Muscle layer of colon (tissue), 2 donors: ENCODE data around the gene PDXP.
A peak's percentile ranks its signal among the peaks of the same experiment; 100 is the strongest.

Experiments
- H3K27ac ChIP-seq: one replicate; pipeline ENCODE4 v1.7.0; 2013; ENCODE audit warnings: low read depth, mild to moderate bottlenecking, low read length, moderate library complexity
- H3K27me3 ChIP-seq, 2 donors: one replicate each; pipeline ENCODE4 v1.7.0; 2013; ENCODE audit warnings: low read length in 2 of 2, mild to moderate bottlenecking in 2 of 2; ENCODE audit not compliant: insufficient read depth in 2 of 2, control insufficient read depth in 1 of 2
- H3K36me3 ChIP-seq: one replicate; pipeline ENCODE4 v1.7.0; 2013; ENCODE audit warnings: mild to moderate bottlenecking, low read length; ENCODE audit not compliant: insufficient read depth
- H3K4me1 ChIP-seq: one replicate; pipeline ENCODE4 v1.7.0; 2013; ENCODE audit warnings: mild to moderate bottlenecking, low read length; ENCODE audit not compliant: insufficient read depth
- H3K4me3 ChIP-seq, 2 donors: one replicate each; pipeline ENCODE4 v1.7.0; 2013; ENCODE audit warnings: low read length in 2 of 2, low read depth in 1 of 2, mild to moderate bottlenecking in 1 of 2, moderate library complexity in 1 of 2
- H3K9ac ChIP-seq: one replicate; pipeline ENCODE4 v1.7.0; 2013; ENCODE audit warnings: low read length
- H3K9me3 ChIP-seq: one replicate; pipeline ENCODE4 v1.7.0; 2013; ENCODE audit warnings: mild to moderate bottlenecking, low read length
- donor health status: abdominal sarcoma.
- donor health status: Adenocarcinoma of cecum.

The PDXP gene

GRCh38 chr22:37639070-37639760, 19.3 kb upstream of the PDXP start, which contains the start of gene SH3BP1:
SH3BP1 (plus strand) TSS chr22:37639669; CDS start chr22:37639788, 119 bp downstream.
- Histone ChIP-seq H3K4me3 (peak within 1 kb of the TSS; percentile 55 to 59), H3K4me1 (peaks cover 27% of the 10 kb centered on the region), H3K27me3 (peaks cover 0 to 16% of the 10 kb centered on the region in 2 donors), H3K9ac (no peak within 1 kb of the TSS), H3K36me3 (no peaks in the 10 kb centered on the region), H3K9me3 (no peaks in the 10 kb centered on the region), H3K27ac (peak within 1 kb of the TSS; percentile 55)

- H3K27me3 ChIP-seq: peaks cover 0 to 16% of the 10 kb centered on the region in 2 donors
- no peaks in the 10 kb centered on the region for H3K9me3 ChIP-seq
- peak overlapping the region; percentile 55 for H3K27ac ChIP-seq
- H3K4me3 ChIP-seq: peak overlapping the region; percentile 55 to 59
- no peaks in the 10 kb centered on the region for H3K36me3 ChIP-seq
- H3K9ac ChIP-seq: no peak overlapping the region
- H3K4me1 ChIP-seq: peaks cover 19% of the 10 kb centered on the region
These were observed 18.5 kb upstream of the PDXP start for GRCh38 chr22:37639771-37640590.

- no peaks in the 10 kb centered on the region for H3K36me3 ChIP-seq
- peaks cover 15% of the 10 kb centered on the region for H3K4me1 ChIP-seq
- H3K27ac ChIP-seq: no peak overlapping the region
- no peak overlapping the region for H3K9ac ChIP-seq
- H3K4me3 ChIP-seq: no peak overlapping the region
- peaks cover 0 to 16% of the 10 kb centered on the region in 2 donors for H3K27me3 ChIP-seq
- no peaks in the 10 kb centered on the region for H3K9me3 ChIP-seq
These were observed 17.6 kb upstream of the PDXP start for GRCh38 chr22:37640591-37641560.

GRCh38 chr22:37641561-37641949, 17.0 kb upstream of the PDXP start:
- Histone ChIP-seq H3K27me3 (peaks cover 0 to 16% of the 10 kb centered on the region in 2 donors), H3K36me3 (no peaks in the 10 kb centered on the region), H3K9me3 (no peaks in the 10 kb centered on the region), H3K27ac (no peak overlapping the region), H3K4me1 (peaks cover 15% of the 10 kb centered on the region), H3K4me3 (no peak overlapping the region), H3K9ac (no peak overlapping the region)

GRCh38 chr22:37643225-37643847, 15.2 kb upstream of the PDXP start:
- H3K4me1 ChIP-seq: peaks cover 14% of the 10 kb centered on the region
- no peaks in the 10 kb centered on the region for H3K9me3 ChIP-seq
- H3K36me3 ChIP-seq: no peaks in the 10 kb centered on the region
- no peak overlapping the region for H3K4me3 ChIP-seq
- H3K9ac ChIP-seq: no peak overlapping the region
- H3K27ac ChIP-seq: no peak overlapping the region
- H3K27me3 ChIP-seq: peaks cover 0 to 16% of the 10 kb centered on the region in 2 donors

GRCh38 chr22:37647317-37647716, 11.2 kb upstream of the PDXP start:
- Histone ChIP-seq H3K4me3 (no peak overlapping the region), H3K27ac (no peak overlapping the region), H3K36me3 (peaks cover 7% of the 10 kb centered on the region), H3K9ac (no peak overlapping the region), H3K4me1 (peaks cover 5% of the 10 kb centered on the region), H3K9me3 (no peaks in the 10 kb centered on the region), H3K27me3 (no peaks in the 10 kb centered on the region)

GRCh38 chr22:37647928-37648327, 10.6 kb upstream of the PDXP start:
- no peaks in the 10 kb centered on the region for H3K9me3 ChIP-seq
- H3K9ac ChIP-seq: no peak overlapping the region
- no peak overlapping the region for H3K4me3 ChIP-seq
- no peak overlapping the region for H3K27ac ChIP-seq
- no peaks in the 10 kb centered on the region for H3K27me3 ChIP-seq
- H3K4me1 ChIP-seq: peaks cover 5% of the 10 kb centered on the region
- H3K36me3 ChIP-seq: peaks cover 7% of the 10 kb centered on the region

- Histone ChIP-seq H3K36me3 (peaks cover 7% of the 10 kb centered on the region), H3K27ac (no peak overlapping the region), H3K27me3 (no peaks in the 10 kb centered on the region), H3K9ac (no peak overlapping the region), H3K9me3 (no peaks in the 10 kb centered on the region), H3K4me3 (no peak overlapping the region), H3K4me1 (no peaks in the 10 kb centered on the region)
These were observed 7.9 kb upstream of the PDXP start for GRCh38 chr22:37650463-37651136.

- peaks cover 6% of the 10 kb centered on the region for H3K4me1 ChIP-seq
- H3K27me3 ChIP-seq: no peaks in the 10 kb centered on the region
- H3K9me3 ChIP-seq: no peaks in the 10 kb centered on the region
- no peak overlapping the region for H3K27ac ChIP-seq
- H3K4me3 ChIP-seq: no peak overlapping the region
- peaks cover 7% of the 10 kb centered on the region for H3K36me3 ChIP-seq
- H3K9ac ChIP-seq: no peak overlapping the region
These were observed 3.8 kb upstream of the PDXP start for GRCh38 chr22:37654563-37655251.

- Histone ChIP-seq H3K36me3 (peaks cover 6% of the 10 kb centered on the region), H3K4me1 (peaks cover 11% of the 10 kb centered on the region), H3K9me3 (no peaks in the 10 kb centered on the region), H3K27ac (no peak overlapping the region), H3K27me3 (no peaks in the 10 kb centered on the region), H3K9ac (no peak overlapping the region), H3K4me3 (no peak overlapping the region)
These were observed 3.3 kb upstream of the PDXP start for GRCh38 chr22:37655252-37655563.
